Activated T-helper 1 cell treated with Interleukin-2 at 50 U/mL for 16 hours (primary cell): ENCODE data around the gene IRAK1.
A peak's percentile ranks its signal among the peaks of the same experiment; 100 is the strongest.

Experiments
- DNase-seq: peaks from one replicate; pipeline ENCODE4 v3.0.0-alpha.2; 2020; ENCODE audit warnings: low read depth

The IRAK1 gene

GRCh38 chrX:153971124-153971449, 48.6 kb downstream of the IRAK1 start:
- peak; percentile 89 for DNase-seq

- no peak for DNase-seq
Observed at GRCh38 chrX:153970357-153971123, 49.2 kb downstream of the IRAK1 start.

- DNase-seq: no peak
Observed at GRCh38 chrX:153969904-153970356, 49.8 kb downstream of the IRAK1 start.

GRCh38 chrX:153969125-153969903, 50.4 kb downstream of the IRAK1 start:
- DNase-seq: no peak

GRCh38 chrX:153968754-153969124, 51.0 kb downstream of the IRAK1 start:
- DNase-seq: no peak

GRCh38 chrX:153968255-153968654, 51.4 kb downstream of the IRAK1 start:
- no peak for DNase-seq

- DNase-seq: no peak
Observed at GRCh38 chrX:153967536-153968224, 52.0 kb downstream of the IRAK1 start.

GRCh38 chrX:153966841-153967535, 52.7 kb downstream of the IRAK1 start:
- DNase-seq: no peak

GRCh38 chrX:153966283-153966688, 53.4 kb downstream of the IRAK1 start:
- DNase-seq: no peak

GRCh38 chrX:153965406-153965805, 54.3 kb downstream of the IRAK1 start:
- DNase-seq: no peak

- DNase-seq: no peak
Observed at GRCh38 chrX:153964105-153964504, 55.6 kb downstream of the IRAK1 start.

- DNase-seq: no peak
Observed at GRCh38 chrX:153963546-153963945, 56.2 kb downstream of the IRAK1 start.

- no peak for DNase-seq
Observed at GRCh38 chrX:153961292-153961691, 58.4 kb downstream of the IRAK1 start.

GRCh38 chrX:153960786-153961185, 58.9 kb downstream of the IRAK1 start:
- no peak for DNase-seq
